ENCODE results near the gene MOGAT2. TPM values are rescaled to one million over a fixed set of nuclear protein-coding genes. Genes with fewer than 3 reads are reported as not detected.

Gene MOGAT2
- total RNA-seq, 1 donor from 2014 or later: not detected

GRCh38 chr11:75763846-75764245 is 46.2 kb downstream of the MOGAT2 start:
- Histone ChIP-seq H3K36me3 (no peaks in the 10 kb centered on the region), H3K4me2 (no peak overlapping the region), H4K20me1 (ENCODE audit: low read depth) (no peaks in the 10 kb centered on the region), H2AFZ (replicated peaks) (no peak overlapping the region), H3K9ac (no peak overlapping the region), H3K4me3 (no peak overlapping the region), H3K27ac (no peak overlapping the region), H3K4me1 (peaks cover 8% of the 10 kb centered on the region), H3K79me2 (ENCODE audit: low read depth) (no peaks in the 10 kb centered on the region), H3K9me3 (ENCODE audit: low read depth) (no peaks in the 10 kb centered on the region), H3K27me3 (peaks cover 17% of the 10 kb centered on the region), H3F3A (ENCODE audit: low read depth) (peaks cover 3% of the 10 kb centered on the region)
- Mint-ChIP-seq H3K4me1 (peaks cover 24% of the 10 kb centered on the region), H3K36me3 (peaks cover 3% of the 10 kb centered on the region), H3K9me3 (peaks cover 6% of the 10 kb centered on the region), H3K27me3 (ENCODE audit: insufficient read depth, low read depth) (peaks cover 29% of the 10 kb centered on the region), H3K4me3 (no peak overlapping the region), H3K27ac (no peak overlapping the region)
- DNase-seq (ENCODE audit: low spot score): no peak
- TF ChIP-seq CTCF (IDR thresholded peaks at IDR 0.05): no peak
- no peak for TF ChIP-seq EZH2phosphoT487 (IDR thresholded peaks at IDR 0.05)
- TF ChIP-seq EZH2 (IDR thresholded peaks at IDR 0.05): no peak

- H3K36me3 Mint-ChIP-seq: peaks cover 3% of the 10 kb centered on the region
- no peak for DNase-seq (ENCODE audit: low spot score)
- Histone ChIP-seq H3K4me1 (peaks cover 8% of the 10 kb centered on the region), H3K36me3 (no peaks in the 10 kb centered on the region), H3K79me2 (ENCODE audit: low read depth) (no peaks in the 10 kb centered on the region), H2AFZ (replicated peaks) (no peak overlapping the region), H3K27ac (no peak overlapping the region), H4K20me1 (ENCODE audit: low read depth) (no peaks in the 10 kb centered on the region), H3K4me2 (no peak overlapping the region), H3K9me3 (ENCODE audit: low read depth) (no peaks in the 10 kb centered on the region), H3K27me3 (peaks cover 30% of the 10 kb centered on the region), H3K9ac (no peak overlapping the region), H3K4me3 (no peak overlapping the region), H3F3A (ENCODE audit: low read depth) (peaks cover 15% of the 10 kb centered on the region)
- H3K9me3 Mint-ChIP-seq: peaks cover 6% of the 10 kb centered on the region
- H3K4me3 Mint-ChIP-seq: no peak overlapping the region
- peaks cover 34% of the 10 kb centered on the region for H3K4me1 Mint-ChIP-seq
- no peak overlapping the region for H3K27ac Mint-ChIP-seq
- peaks cover 35% of the 10 kb centered on the region for H3K27me3 Mint-ChIP-seq (ENCODE audit: insufficient read depth, low read depth)
- TF ChIP-seq CTCF (IDR thresholded peaks at IDR 0.05): no peak
- no peak for TF ChIP-seq EZH2phosphoT487 (IDR thresholded peaks at IDR 0.05)
- TF ChIP-seq EZH2 (IDR thresholded peaks at IDR 0.05): no peak
These were observed 47.5 kb downstream of the MOGAT2 start for GRCh38 chr11:75765116-75765515.

GRCh38 chr11:75766443-75767227 is 49.0 kb downstream of the MOGAT2 start:
- H3K36me3 Mint-ChIP-seq: peaks cover 3% of the 10 kb centered on the region
- H3K4me1 Mint-ChIP-seq: peaks cover 34% of the 10 kb centered on the region
- peak overlapping the region; percentile 76 for H3K27ac Mint-ChIP-seq
- no peaks in the 10 kb centered on the region for H3K9me3 ChIP-seq (ENCODE audit: low read depth)
- no peak overlapping the region for H3K27ac ChIP-seq
- no peaks in the 10 kb centered on the region for H3K79me2 ChIP-seq (ENCODE audit: low read depth)
- DNase-seq (ENCODE audit: low spot score): peak; percentile 16
- H3K36me3 ChIP-seq: no peaks in the 10 kb centered on the region
- peaks cover 35% of the 10 kb centered on the region for H3K27me3 Mint-ChIP-seq (ENCODE audit: insufficient read depth, low read depth)
- H3K9me3 Mint-ChIP-seq: peaks cover 6% of the 10 kb centered on the region
- H3K4me3 Mint-ChIP-seq: peak overlapping the region; percentile 4
- peaks cover 16% of the 10 kb centered on the region for H3F3A ChIP-seq (ENCODE audit: low read depth)
- TF ChIP-seq CTCF (IDR thresholded peaks at IDR 0.05) (no peak), EZH2 (IDR thresholded peaks at IDR 0.05) (no peak)
- H2AFZ ChIP-seq (replicated peaks): no peak overlapping the region
- peaks cover 44% of the 10 kb centered on the region for H3K27me3 ChIP-seq
- peak overlapping the region; percentile 39 for H3K4me2 ChIP-seq
- H3K9ac ChIP-seq: no peak overlapping the region
- peaks cover 8% of the 10 kb centered on the region for H3K4me1 ChIP-seq
- no peak overlapping the region for H3K4me3 ChIP-seq
- H4K20me1 ChIP-seq (ENCODE audit: low read depth): no peaks in the 10 kb centered on the region
